ENCODE data around the gene KRTAP2-1.

DNA sequence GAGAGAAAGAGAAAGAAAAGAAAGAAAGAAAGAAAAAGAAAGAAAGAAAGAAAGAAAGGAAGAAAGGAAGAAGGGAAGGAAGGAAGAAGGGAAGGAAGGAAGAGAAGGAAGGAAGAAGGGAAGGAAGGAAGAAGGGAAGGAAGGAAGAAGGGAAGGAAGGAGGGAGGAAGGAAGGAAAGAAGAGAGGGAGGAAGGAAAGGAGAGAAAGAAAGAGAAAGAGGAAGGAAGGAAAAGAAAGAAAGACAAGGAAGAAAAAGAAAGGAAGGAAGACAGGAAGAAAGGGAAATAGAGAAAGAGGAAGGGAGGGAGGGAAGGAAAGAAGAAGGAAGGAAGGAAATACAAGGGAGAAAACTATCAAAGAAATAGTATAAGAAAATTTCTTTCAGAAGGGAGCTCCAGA is 29.7 kb upstream of the KRTAP2-1 start:
- TF ChIP-seq POLR2A (IDR thresholded peaks at IDR 0.05; ENCODE audit: low read depth, low read length): no peak
- no peak for TF ChIP-seq POLR2AphosphoS5 (IDR thresholded peaks at IDR 0.05; ENCODE audit: low read depth, low read length)
- TF ChIP-seq TAF1 (IDR thresholded peaks at IDR 0.05; ENCODE audit: low read depth, low read length): no peak
- no peak for TF ChIP-seq PAX5 (IDR thresholded peaks at IDR 0.05; ENCODE audit: insufficient read depth, low read length, severe bottlenecking)

All from GM12891 (cell line).